Measurements from ENCODE around the gene MERTK.

DNA sequence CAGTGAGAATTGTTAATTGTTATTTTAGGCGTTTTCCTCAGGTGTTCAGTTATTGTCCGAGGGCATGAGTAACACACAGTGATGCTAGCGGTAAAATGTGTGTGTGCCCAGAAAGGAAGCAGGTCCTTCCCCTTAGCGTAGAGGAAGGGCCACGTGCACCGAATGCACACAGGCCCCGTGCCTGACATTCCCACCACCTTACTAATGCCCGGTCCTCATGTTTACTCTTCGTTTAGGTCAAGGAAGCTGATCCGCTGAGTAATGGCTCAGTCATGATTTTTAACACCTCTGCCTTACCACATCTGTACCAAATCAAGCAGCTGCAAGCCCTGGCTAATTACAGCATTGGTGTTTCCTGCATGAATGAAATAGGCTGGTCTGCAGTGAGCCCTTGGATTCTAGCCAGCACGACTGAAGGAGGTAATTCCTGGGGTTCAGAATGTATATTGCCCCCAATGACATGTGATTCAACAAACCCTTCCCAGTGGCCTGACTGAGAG, 76.7 kb downstream of the MERTK start:
- TF ChIP-seq, protein P1, sequence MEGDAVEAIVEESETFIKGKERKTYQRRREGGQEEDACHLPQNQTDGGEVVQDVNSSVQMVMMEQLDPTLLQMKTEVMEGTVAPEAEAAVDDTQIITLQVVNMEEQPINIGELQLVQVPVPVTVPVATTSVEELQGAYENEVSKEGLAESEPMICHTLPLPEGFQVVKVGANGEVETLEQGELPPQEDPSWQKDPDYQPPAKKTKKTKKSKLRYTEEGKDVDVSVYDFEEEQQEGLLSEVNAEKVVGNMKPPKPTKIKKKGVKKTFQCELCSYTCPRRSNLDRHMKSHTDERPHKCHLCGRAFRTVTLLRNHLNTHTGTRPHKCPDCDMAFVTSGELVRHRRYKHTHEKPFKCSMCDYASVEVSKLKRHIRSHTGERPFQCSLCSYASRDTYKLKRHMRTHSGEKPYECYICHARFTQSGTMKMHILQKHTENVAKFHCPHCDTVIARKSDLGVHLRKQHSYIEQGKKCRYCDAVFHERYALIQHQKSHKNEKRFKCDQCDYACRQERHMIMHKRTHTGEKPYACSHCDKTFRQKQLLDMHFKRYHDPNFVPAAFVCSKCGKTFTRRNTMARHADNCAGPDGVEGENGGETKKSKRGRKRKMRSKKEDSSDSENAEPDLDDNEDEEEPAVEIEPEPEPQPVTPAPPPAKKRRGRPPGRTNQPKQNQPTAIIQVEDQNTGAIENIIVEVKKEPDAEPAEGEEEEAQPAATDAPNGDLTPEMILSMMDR (IDR thresholded peaks at IDR 0.05; ENCODE audit: low read depth, low read length, poor library complexity, severe bottlenecking) = no peak
- no peak for TF ChIP-seq EZH2phosphoT487 (IDR thresholded peaks at IDR 0.05; ENCODE audit: borderline replicate concordance, low read length)

All from DOHH2 (cell line).